CD4-positive, alpha-beta T cell treated with Interleukin-6 at 100 ng/mL for 8 hours (primary cell): ENCODE data around the gene KLHL26.
"Not testable (repeated sequence)": the region's sequence is repeated elsewhere in the genome, so short reads cannot be mapped to it uniquely, and the experiment has no call there.

ENCODE experiments used
- DNase-seq: peaks from one replicate; pipeline ENCODE4 v3.0.0-alpha.2; 2020; ENCODE audit warnings: mixed read lengths, low spot score

Gene KLHL26

GRCh38 chr19:18636969-18637629 lies at the start of gene KLHL26:
Gene KLHL26 (plus strand): TSS chr19:18637028. CDS start chr19:18637055, 27 bp downstream.
- no peak for DNase-seq

GRCh38 chr19:18587561-18587960 lies 49.3 kb upstream of the KLHL26 start:
- no peak for DNase-seq

- DNase-seq: no peak
These were observed 48.7 kb upstream of the KLHL26 start for GRCh38 chr19:18587962-18588610.

GRCh38 chr19:18588611-18589379 lies 48.0 kb upstream of the KLHL26 start, which contains the start of gene REX1BD:
Gene REX1BD (plus strand): TSS chr19:18588798. CDS start chr19:18588802, 4 bp downstream.
- peak; percentile 89 for DNase-seq

GRCh38 chr19:18589380-18590272 lies 47.2 kb upstream of the KLHL26 start:
- DNase-seq: peak; percentile 61

GRCh38 chr19:18590273-18591272 lies 46.3 kb upstream of the KLHL26 start:
- no peak for DNase-seq

GRCh38 chr19:18591735-18592385 lies 45.0 kb upstream of the KLHL26 start:
- DNase-seq: no peak

- DNase-seq: not testable (repeated sequence)
These were observed 44.1 kb upstream of the KLHL26 start for GRCh38 chr19:18592732-18593131.

GRCh38 chr19:18593367-18594095 lies 43.3 kb upstream of the KLHL26 start:
- no peak for DNase-seq

GRCh38 chr19:18594096-18594823 lies 42.6 kb upstream of the KLHL26 start:
- peak; percentile 68 for DNase-seq

- no peak for DNase-seq
These were observed 41.9 kb upstream of the KLHL26 start for GRCh38 chr19:18594824-18595373.

GRCh38 chr19:18595475-18595874 lies 41.4 kb upstream of the KLHL26 start:
- DNase-seq: no peak

GRCh38 chr19:18596752-18597157 lies 40.1 kb upstream of the KLHL26 start:
- no peak for DNase-seq

- DNase-seq: no peak
These were observed 38.8 kb upstream of the KLHL26 start for GRCh38 chr19:18597809-18598660.

- DNase-seq: no peak
These were observed 37.3 kb upstream of the KLHL26 start for GRCh38 chr19:18599485-18599884.

GRCh38 chr19:18600692-18601397 lies 36.0 kb upstream of the KLHL26 start:
- DNase-seq: not testable (repeated sequence)

- DNase-seq: no peak
These were observed 35.0 kb upstream of the KLHL26 start for GRCh38 chr19:18601875-18602274.
